LNCaP clone FGC (cell line): ENCODE data around the gene EXT2.

ENCODE experiments used
- DNase-seq: peaks from one replicate; pipeline ENCODE4 v3.0.0-alpha.2; 2011; ENCODE audit warnings: low read depth
- H3K4me3 ChIP-seq: 2 replicates; pipeline ENCODE4 v1.5.1; 2011; ENCODE audit warnings: mild to moderate bottlenecking, low read depth, low read length, control low read depth
- TF ChIP-seq, protein P1 (sequence below): IDR thresholded peaks from 2 replicates; pipeline ENCODE4 v1.5.1; 2012; ENCODE audit warnings: mild to moderate bottlenecking; ENCODE audit not compliant: control insufficient read depth, insufficient read depth; ENCODE audit errors: extremely low read depth

EXT2 gene

DNA sequence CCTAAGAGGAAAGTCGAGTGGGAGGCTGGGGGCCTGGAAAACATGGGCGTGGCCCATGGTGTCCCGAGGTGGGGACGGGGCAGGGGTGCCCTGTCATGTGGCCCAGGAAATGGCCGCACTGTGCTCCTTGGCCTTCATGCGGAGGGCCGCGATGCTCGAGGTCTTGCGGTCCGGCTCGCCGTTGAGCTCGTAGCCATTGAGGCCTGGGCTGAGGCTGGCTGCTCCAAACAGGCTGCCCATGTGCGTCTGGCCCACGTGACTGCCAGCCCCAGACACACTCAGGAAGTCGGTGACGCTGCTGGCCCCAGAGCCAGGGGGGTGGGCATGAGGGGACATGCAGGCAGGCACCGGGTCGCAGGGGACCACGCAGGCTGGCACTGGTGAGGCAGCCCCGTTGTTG, 169.3 kb downstream of the EXT2 start:
- TF ChIP-seq, protein P1, sequence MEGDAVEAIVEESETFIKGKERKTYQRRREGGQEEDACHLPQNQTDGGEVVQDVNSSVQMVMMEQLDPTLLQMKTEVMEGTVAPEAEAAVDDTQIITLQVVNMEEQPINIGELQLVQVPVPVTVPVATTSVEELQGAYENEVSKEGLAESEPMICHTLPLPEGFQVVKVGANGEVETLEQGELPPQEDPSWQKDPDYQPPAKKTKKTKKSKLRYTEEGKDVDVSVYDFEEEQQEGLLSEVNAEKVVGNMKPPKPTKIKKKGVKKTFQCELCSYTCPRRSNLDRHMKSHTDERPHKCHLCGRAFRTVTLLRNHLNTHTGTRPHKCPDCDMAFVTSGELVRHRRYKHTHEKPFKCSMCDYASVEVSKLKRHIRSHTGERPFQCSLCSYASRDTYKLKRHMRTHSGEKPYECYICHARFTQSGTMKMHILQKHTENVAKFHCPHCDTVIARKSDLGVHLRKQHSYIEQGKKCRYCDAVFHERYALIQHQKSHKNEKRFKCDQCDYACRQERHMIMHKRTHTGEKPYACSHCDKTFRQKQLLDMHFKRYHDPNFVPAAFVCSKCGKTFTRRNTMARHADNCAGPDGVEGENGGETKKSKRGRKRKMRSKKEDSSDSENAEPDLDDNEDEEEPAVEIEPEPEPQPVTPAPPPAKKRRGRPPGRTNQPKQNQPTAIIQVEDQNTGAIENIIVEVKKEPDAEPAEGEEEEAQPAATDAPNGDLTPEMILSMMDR = no peak
- DNase-seq = no peak
- H3K4me3 ChIP-seq = no peak overlapping the region

DNA sequence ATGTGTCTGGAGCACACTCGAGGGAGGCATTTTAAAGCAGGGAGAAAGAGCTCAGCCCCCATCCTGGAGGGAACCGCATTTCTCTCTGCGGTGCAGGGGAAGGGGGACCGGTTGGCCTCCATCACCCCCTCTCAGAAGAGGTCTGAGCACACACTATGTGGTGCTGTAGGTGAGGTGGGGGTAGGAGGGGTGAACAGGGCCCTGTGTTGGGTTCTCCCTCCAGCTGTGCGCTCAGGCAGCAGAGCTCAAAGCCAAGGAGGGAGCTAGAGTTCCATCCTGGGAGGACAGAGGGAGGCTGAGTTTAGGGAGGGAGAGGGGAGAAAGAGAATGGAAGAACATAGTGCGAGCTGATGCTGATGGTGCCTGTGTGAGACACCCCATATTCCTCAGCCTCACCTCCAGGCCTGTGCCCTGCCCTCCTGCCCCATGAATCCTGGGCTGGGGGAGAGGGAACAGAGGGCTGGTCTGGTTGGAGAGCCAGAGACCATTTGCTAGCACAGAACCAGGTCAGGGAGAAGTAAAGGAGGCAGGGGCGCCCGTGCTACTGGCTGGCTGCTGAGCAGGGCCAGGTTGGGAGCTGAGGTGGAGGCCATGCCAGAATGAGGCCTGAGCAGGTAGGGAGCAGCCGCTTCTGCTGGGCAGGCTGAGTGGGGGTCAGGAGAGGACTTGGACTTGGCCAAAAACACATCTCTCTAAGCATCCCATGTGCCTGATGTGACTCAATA, 170.7 kb downstream of the EXT2 start:
- H3K4me3 ChIP-seq = no peak overlapping the region
- DNase-seq = no peak
- TF ChIP-seq, protein P1 = no peak

DNA sequence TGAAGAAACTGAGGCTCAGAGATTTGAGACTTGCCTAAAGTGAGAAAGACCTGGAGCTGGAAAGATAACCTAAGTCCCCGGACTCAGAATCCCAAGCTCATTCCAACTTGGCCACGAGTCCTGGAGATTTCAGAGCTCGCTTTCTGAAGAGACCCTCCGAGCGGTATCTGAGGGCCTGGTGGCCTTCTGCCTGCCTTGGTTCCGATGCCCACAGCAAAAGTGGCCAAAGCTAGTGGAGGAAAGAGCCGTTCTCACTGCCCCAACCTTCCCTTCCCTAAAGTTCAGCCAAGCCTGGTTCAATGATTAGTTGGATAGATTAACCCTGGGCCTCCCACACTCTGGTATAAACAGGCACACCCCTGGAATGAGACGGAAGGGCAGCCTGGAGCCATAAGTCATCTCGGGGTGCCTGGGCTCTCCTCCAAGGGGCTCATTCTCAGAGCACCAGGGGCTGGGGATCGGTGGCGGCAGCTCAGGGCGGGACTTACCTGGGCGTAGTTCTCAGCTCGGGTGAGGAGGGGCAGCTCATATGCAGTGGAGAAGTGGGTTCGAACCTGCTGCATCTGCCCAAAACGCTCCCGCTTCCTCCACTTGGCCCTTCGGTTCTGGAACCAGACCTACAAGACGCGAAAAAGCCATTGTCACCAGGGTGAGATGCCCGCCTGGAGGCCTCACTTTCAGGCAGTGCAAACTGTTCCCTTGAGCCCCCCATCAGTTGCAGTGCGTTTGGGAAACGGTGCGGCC, 171.7 kb downstream of the EXT2 start:
- TF ChIP-seq, protein P1 = no peak
- H3K4me3 ChIP-seq = no peak overlapping the region
- no peak for DNase-seq

DNA sequence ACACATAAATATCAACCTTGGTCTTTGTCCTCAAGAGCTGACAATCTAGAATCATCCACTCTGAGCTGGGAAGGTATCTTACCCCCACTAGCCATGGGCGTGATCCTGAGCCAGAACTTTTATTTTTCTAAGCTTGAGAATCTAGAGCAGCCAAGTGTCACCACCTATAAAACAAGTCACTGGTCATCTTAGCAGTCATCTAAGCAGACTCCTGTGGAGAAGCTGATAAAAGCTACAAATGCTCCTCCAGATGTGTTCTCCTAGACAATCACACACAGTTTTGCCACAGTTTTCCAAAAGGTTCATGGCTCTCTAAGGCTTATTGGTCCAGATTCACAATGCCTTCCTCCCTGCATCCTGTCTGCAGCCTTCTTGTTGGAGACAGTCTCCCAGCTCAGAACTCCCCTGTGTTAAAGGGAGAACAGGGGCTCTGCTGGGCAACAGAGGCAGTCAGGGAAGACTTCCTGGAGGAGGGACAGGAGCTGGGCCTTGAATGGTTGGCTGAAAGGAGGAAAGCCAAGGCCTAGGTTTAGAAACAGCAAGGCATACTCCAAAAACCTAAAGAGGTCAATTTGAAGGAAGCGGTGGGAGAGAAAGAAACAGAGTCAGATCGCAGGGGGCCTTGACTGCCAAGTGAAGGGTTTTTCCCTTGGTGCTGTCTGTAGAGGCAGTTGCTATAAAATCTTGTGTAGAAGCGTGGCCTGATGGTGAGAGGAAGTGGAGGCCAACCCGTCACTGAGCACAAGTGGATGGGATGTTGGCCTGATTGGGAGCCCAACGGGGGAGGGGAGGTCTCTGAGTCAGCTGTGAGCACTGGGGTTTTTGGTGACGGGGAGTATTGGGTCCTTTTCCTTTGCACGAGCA, 172.5 kb downstream of the EXT2 start:
- DNase-seq = no peak
- TF ChIP-seq, protein P1 = no peak
- no peak overlapping the region for H3K4me3 ChIP-seq

DNA sequence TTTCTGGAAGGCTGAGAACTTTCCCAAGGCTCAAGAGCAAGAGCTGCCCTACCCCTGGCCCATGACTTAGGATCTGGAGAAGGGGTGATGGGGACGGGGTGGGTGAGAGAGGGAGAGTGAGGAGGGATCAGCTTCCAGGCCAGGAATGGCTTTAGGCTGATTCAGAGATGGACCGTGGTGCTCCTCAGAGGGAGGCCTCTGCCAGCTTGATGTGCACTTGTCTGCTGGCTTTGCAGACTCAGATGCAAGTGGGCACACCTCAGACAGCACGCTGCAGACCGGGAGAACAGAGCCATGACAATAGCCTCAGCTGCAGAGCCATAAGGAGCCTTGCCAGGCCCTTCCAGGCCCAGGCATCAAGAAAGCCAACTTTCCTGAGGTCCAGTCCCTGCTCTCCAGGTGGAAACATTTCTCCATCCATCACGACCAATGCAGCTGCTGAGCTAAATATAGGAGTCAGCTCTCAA, 173.2 kb downstream of the EXT2 start:
- H3K4me3 ChIP-seq = no peak overlapping the region
- TF ChIP-seq, protein P1 = no peak
- no peak for DNase-seq

DNA sequence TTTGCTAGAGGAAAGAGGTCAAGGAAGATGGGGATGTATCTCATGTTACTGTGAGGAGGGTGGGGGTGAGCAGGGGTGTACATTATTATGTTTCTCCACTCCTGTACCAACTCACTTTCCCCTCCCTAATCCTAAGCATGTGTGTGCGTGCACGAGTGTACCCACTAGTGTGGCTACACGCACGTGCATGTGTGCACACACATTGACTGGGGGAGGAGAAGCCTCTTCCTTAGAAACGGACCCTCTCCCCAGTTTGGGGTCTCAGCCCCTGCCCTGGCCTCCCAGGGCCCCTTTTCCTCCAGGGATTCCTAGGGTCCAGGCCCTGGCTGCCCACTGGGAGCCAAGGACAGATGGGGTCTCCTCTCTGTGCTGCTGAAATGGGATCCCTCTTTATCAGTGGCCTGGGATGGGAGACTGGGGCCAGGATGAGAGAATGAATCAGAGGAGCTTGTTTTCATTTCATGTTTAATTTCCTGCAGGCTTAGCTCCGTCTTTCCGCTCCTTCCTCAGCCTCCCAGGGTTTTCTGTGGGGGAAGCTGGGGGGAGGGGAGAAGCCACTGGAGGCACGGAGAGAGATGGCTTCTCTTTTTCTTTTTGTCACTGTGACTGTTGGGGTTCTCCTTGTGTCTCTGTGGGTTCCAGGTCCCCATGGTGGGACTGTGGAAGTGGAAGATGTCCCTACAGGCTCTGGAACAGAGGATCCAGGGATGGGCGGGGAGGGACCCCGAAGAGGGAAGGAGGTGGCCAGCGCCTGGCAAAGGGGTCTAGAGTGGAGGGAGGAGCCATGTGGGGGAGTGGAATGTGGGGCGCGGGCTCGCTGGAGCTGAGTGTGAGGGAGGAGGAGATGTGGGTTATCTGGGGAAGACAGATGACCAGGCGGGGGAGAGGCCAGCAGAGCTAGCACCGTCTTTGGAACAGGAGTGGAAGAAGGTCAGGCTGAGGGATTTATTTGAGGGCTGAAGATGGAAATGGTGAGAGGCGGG, 174.2 kb downstream of the EXT2 start:
- DNase-seq = no peak
- no peak overlapping the region for H3K4me3 ChIP-seq
- TF ChIP-seq, protein P1 = no peak
